ENCODE data around the gene MGAT1.
A peak's percentile ranks its signal among the peaks of the same experiment; 100 is the strongest.
"Not testable (repeated sequence)": the region's sequence is repeated elsewhere in the genome, so short reads cannot be mapped to it uniquely, and the experiment has no call there.

Gene MGAT1

GRCh38 chr5:180802325-180803180 is at the start of gene MGAT1:
Gene MGAT1, minus strand, starts transcription at chr5:180802806. Its CDS starts 9,835 bp downstream, at chr5:180792971.
- DNase-seq = no peak

- no peak for DNase-seq
Observed at GRCh38 chr5:180850434-180851078, 48.0 kb upstream of the MGAT1 start.

- DNase-seq = no peak
Observed at GRCh38 chr5:180849827-180850226, 47.2 kb upstream of the MGAT1 start.

- no peak for DNase-seq
Observed at GRCh38 chr5:180848878-180849277, 46.3 kb upstream of the MGAT1 start.

DNA sequence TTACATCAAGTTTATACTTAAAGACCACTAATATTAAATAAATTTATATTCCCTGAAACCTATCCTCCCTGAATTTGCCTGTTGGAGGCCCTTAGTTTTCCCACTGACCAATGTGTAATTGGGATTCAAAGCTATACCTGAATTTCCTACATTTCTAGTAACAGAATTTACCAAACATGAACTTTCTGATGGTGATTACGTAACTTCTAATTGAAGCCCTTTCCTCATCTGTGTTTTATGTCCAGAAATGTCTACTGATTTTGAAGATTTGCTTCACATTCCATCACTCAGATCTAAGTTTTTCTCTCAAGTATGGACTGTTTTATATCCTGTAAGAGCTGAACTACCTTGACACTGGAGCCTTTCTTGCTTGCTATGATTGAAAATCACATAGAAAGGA is 45.7 kb upstream of the MGAT1 start:
- DNase-seq = no peak

DNA sequence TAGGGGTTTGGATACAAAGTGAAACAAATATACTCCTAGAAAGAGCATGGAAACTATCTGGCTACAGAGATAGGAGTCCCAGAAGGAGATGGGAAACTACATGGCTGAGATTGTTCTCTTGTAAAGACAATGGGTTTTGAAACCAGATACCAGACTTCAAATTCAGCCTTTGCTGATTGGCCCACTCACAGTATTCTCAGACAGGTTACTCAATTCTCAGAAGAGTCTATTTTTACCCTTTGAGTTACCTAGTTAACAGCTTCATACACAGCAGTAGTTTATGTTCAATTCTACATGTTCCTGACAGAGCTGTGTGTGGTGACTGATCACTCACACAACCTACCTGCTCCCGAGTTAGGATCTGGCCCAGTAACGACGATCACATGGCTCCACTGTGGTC is 44.4 kb upstream of the MGAT1 start:
- DNase-seq = no peak

DNA sequence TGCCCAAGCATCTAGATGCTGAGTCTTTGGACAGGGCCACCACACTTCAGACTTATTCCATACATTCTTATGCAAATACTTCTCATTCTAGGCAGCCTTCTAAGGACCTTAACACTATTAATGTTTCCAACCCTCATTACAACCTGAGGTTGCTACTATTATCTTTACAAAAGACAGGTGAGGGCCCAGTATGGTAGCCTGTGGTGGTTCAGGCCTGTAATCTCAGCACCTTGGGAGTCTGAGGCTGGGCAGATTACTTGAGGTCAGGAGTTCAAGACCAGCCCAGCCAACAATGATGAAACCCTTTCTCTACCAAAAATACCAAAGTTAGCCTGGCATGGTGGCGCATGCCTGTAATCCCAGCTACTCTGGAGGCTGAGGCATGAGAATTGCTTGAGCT is 42.3 kb upstream of the MGAT1 start:
- DNase-seq = no peak

DNA sequence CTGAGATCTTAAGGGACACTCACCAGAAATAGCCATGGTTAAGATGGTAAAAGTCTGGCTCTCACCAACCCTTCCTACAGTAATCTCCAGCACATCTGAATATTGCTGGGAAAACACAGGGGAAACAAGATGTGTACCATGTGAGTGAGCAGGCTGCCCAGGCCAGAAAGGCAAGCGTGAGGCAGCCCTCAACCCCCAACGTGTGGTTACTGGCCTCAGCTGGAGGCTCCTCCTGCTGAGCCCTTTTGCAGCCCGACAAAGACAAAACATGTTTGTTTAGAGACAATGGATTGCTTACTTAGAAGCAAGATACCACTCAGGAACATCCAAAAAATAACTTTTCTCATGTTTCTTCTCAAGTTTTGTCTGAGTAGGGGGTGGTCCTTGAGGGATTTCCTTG is 41.8 kb upstream of the MGAT1 start:
- DNase-seq = no peak

DNA sequence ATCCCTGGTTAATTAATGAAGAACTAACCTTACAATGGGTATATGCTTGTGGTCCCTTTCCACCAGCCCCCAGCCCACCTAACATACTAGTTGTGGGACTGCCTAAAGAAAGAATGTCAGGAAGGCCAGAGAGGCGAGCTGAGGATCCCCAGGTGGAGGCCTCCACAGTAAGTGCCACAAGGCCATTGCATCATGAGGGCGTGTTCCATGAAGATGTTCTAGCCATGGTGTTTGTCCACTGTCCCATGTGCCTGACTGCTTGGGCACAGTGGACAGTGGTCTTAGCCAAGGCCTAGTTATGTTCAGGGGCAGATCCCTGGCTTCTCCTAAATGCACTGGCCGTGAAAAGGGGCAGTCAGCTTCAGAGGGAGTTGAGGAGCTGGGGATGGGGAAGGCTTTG is 37.3 kb upstream of the MGAT1 start:
- no peak for DNase-seq

GRCh38 chr5:180839227-180839626 is 36.6 kb upstream of the MGAT1 start:
- no peak for DNase-seq

GRCh38 chr5:180837478-180837877 is 34.9 kb upstream of the MGAT1 start:
- DNase-seq = no peak

DNA sequence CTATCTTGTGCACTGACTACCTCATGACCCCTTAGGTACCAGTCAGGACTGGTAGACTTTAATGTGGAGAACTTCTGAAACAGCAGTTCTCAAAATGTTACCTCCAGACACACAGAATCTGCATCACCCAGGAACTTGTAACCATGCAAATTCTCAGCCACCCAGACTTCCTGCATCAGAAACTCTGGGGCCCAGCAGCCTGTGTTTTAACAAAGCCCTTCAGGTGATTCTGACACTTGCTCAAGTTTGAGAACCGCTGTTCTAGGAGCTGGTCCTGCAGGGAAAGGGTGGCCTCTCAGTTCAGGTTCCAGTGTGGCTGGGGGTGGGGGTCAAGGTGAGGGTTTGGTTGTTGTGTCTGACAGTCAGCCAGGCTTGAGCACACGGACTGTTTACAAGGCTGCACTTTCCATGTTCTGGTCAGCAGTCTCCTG is 30.0 kb upstream of the MGAT1 start:
- DNase-seq = no peak

DNA sequence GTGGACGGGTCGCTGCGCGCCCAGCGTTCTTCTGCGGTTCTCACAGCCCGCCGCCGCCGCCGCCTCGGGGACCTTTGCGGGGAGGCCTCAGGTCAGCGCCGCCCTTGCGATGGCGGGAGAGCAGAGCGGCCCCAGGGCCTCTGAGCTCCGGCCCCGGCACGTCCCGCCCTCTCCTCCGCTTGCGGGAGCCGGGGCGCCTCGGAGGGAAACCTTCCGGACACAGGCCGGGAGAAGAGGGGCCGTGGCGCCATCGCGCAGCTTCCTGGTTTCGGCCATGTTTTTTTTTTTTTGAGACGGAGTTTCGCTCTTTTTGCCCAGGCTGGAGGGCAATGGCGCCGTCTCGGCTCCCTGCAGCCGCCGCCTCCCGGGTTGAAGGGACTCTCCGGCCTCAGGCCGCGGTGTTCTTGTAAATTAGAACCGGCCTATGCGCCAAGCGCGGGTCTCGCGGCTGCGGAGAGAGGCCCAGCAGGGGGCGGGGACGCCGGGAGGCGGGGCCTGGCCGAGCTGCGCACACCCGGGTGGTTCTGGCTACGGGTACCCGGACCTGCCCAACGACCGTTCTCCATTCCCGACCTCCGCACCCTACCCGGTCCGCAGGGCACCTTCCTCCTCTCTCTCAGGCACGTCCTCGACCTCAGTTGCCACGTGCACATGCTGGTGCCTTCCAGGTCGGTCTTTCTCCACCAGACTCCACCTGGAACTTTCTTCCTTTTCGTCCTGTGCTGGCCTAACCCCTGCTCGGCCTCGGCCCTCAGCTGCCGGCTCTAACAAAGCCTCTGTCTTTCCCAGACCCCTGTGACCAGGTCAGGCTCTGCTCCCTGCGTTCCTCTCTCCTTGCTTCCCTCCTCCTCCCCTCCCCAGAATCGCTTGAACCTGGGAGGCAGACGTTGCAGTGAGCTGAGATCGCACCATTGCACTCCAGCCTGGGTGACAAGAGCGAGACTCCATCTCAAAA is 28.8 kb upstream of the MGAT1 start:
- DNase-seq = peak; percentile 22

GRCh38 chr5:180830253-180831138 is 27.9 kb upstream of the MGAT1 start:
- DNase-seq = no peak

DNA sequence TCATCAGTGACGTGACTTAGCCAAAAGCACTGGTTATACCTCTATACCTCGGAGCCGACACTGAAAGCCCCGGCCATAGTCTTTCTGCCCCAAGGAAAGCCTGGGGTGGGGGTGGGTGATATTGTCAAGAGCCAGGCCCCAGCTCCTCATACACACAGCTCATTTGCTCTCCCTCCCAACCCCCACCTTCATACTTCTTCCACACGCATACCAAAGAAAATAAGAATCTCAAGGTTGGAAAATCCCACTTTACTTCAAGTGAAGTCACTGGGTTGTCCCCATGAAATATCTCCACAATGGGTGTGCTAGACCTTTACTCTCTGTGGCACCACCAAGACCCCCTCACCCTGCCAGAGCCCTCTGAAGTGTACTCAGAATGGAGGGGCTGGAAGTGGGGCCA is 27.1 kb upstream of the MGAT1 start:
- DNase-seq = no peak

DNA sequence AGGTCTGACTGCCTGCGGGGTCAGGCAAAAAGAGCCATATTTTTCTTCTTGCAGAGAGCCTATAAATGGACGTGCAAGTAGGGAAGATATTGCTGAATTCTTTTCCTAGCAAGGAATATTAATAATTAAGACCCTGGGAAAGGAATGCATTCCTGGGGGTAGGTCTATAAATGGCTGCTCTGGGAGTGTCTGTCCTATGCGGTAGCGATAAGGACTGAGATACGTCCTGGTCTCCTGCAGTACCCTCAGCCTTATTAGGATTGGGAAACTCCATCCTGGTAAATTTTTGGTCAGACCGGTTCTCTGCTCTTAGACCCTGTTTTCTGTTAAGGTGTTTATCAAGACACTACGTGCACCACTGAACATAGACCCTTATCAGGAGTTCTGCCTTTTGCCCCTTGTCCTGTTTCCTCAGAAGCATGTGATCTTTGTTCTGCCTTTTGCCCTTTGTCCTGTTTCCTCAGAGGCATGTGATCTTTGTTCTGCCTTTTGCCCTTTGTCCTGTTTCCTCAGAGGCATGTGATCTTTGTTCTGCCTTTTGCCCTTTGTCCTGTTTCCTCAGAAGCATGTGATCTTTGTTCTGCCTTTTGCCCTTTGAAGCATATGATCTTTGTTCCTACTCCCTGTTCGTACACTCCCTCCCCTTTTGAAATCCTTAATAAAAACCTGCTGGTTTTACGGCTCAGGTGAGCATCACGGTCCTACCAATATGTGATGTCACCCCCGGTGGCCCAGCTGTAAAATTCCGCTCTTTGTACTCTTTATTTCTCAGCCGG is 26.3 kb upstream of the MGAT1 start:
- not testable (repeated sequence) for DNase-seq

DNA sequence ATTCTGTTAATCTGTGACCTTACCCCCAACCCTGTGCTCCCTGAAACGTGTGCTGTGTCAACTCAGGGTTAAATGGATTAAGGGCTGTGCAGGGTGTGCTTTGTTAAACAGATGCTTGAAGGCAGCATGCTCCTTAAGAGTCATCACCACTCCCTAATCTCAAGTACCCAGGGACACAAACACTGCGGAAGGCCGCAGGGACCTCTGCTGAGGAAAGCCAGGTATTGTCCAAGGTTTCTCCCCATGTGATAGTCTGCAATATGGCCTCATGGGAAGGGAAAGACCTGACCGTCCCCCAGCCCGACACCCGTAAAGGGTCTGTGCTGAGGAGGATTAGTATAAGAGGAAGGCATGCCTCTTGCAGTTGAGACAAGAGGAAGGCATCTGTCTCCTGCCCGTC is 24.8 kb upstream of the MGAT1 start:
- DNase-seq = not testable (repeated sequence)

- DNase-seq = no peak
Observed at GRCh38 chr5:180825768-180826525, 23.3 kb upstream of the MGAT1 start.

DNA sequence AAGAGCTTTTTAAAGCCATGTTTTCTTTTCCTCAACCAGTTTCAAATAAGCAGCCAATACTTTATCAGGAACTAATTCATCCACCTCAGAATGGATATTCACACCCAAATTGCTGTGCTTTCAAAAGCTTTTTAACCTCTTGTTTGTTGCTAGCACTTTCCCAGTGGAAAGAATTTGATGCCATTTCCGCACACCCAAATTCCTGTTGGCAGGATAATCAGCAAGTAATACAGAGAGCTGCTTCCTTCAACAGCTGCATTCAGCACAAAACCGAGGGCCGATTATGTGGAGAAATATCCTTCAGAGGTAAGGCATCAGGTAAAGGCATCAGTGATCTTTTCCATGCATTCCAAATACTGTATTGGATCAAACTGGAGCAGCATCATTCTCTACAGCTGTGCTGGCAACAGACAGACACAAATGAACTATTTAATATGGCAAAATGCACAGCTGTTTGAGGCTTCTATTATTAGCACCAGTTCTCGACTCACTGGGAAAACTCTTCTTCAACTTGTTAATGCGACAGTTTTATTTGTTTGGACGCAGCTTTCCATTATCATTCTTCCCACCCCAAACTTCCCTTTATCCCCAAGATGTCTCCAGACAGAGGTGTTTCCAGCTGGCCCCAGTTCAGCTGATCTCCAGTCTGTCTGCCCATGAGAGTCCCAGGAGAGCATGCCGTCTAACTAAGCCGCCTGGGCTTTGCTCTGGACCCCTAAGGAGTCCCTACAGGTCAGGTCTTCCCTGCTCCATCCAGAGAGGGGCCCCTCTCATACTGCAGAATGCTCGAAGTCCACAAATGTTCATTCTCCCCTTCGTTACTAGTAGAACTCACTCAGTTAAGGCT is 22.2 kb upstream of the MGAT1 start:
- DNase-seq = no peak
